ENCODE results near the gene CHPT1.

GRCh38 chr12:101720118-101720517 is 22.7 kb downstream of the CHPT1 start:
- TF ChIP-seq CTCF (IDR thresholded peaks at IDR 0.05; ENCODE audit: borderline replicate concordance, extremely low read depth, low read length, poor library complexity, severe bottlenecking) (no peak), EZH2 (IDR thresholded peaks at IDR 0.05; ENCODE audit: borderline replicate concordance, low read depth, low read length, severe bottlenecking) (no peak)

Measured in DND-41 (cell line).